DND-41 (cell line): ENCODE results near the gene SCPEP1.

Source experiments
- CTCF ChIP-seq: IDR thresholded peaks from 2 replicates; pipeline ENCODE4 v1.5.1; 2012; ENCODE audit warnings: borderline replicate concordance, low read length, moderate library complexity, mild to moderate bottlenecking; ENCODE audit not compliant: poor library complexity, severe bottlenecking; ENCODE audit errors: extremely low read depth
- EZH2 ChIP-seq: IDR thresholded peaks from 3 replicates; pipeline ENCODE4 v1.6.1; 2012; ENCODE audit warnings: borderline replicate concordance, low read depth, mild to moderate bottlenecking, moderate library complexity, low read length, inconsistent platforms; ENCODE audit not compliant: severe bottlenecking

DNA sequence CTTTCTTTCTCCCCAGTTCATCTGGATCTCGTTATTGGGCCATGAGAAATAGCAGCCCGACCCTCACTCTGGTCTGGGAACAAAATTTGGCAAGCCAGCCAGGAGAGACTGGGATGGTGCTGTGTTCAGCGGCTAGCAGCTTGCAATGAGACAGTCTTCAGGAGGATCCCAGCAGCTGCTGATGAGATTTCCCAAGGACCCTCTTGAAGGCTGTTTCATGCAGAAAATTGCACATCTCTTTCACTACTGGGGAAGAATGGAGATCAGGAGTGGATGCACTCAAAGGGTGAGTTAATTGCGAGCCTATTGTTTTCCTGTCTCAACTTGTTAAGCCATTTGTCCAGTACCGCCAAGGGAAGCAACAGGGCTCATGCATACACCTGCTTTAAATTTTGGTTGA is 11.6 kb upstream of the SCPEP1 start:
- no peak for TF ChIP-seq EZH2
- no peak for TF ChIP-seq CTCF
